ENCODE measurements around the gene GLI3.

The GLI3 gene

GRCh38 chr7:41912426-41912825, 324.6 kb downstream of the GLI3 start:
- no peak for DNase-seq

GRCh38 chr7:41911792-41912191, 325.2 kb downstream of the GLI3 start:
- DNase-seq = no peak

Measured in RPMI8226 (cell line).